HAP-1 (cell line): ENCODE data around the gene DAD1.

ENCODE experiments used
- DNase-seq, 2 experiments: peaks; one replicate each; pipeline ENCODE4 v3.0.0-alpha.2; 2016 to 2020; ENCODE audit warnings: low spot score in 2 of 2
- H3K27me3 ChIP-seq: fragments of 250-450 bp; sonication (Bioruptor Pico); 2 replicates; pipeline ENCODE4 v1.5.1; 2020; ENCODE audit warnings: low read depth, mild to moderate bottlenecking, moderate library complexity
- H3K36me3 ChIP-seq: fragments of 250-450 bp; sonication (Bioruptor Pico); replicated peaks from 2 replicates; pipeline ENCODE4 v1.5.1; 2020; ENCODE audit warnings: mild to moderate bottlenecking
- H3K4me1 ChIP-seq: fragments of 250-450 bp; sonication (Bioruptor Pico); 2 replicates; pipeline ENCODE4 v1.5.1; 2020; ENCODE audit warnings: mild to moderate bottlenecking
- H3K4me3 ChIP-seq: fragments of 250-450 bp; sonication (Bioruptor Pico); 2 replicates; pipeline ENCODE4 v1.5.1; 2020; ENCODE audit warnings: mild to moderate bottlenecking, moderate library complexity
- H3K9me3 ChIP-seq: fragments of 250-450 bp; sonication (Bioruptor Pico); 2 replicates; pipeline ENCODE4 v1.5.1; 2020; ENCODE audit warnings: mild to moderate bottlenecking, moderate library complexity
- in situ Hi-C: fragments of 300-500 bp; cut with MboI; formaldehyde crosslinking; loops from 3 replicates; pipeline ENCODE4 v1.14.3; 2020; ENCODE audit warnings: low sequenced_read_pairs, inconsistent platforms, mixed read lengths

DAD1 gene

GRCh38 chr14:22613106-22613695 lies 24.2 kb upstream of the DAD1 start:
- in situ Hi-C loops: no loop called here
- Histone ChIP-seq H3K36me3 (no peaks in the 10 kb centered on the region; the same call in none of the 2 replicates), H3K9me3 (no peaks in the 10 kb centered on the region), H3K4me1 (peaks cover 9% of the 10 kb centered on the region), H3K4me3 (no peak overlapping the region), H3K27me3 (no peaks in the 10 kb centered on the region)
- DNase-seq: peak in 1 of 2 experiments; percentile 2

DNA sequence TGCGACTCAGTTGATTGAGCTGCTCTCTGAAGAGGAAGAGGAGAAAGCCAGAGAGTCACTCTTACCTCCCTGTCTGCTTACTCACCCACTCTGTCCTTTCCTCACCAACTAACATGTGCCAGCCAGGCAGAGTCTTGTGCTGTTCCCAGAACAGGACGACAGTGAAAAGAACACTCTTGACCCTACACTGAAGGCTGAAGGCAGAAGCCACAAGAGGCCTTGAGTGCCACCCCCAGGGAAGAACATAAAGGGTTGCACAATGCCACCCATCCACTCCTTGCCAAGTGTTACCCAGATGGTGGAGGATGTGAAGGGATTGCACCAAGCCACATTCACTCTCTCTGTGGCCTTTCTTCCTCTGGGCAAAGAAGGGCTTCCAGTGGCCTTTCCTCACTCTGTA lies 21.9 kb upstream of the DAD1 start:
- H3K36me3 ChIP-seq: peaks cover 6% of the 10 kb centered on the region
- no peaks in the 10 kb centered on the region for H3K27me3 ChIP-seq
- in situ Hi-C loops: no loop called here
- peaks cover 9% of the 10 kb centered on the region for H3K4me1 ChIP-seq
- no peaks in the 10 kb centered on the region for H3K9me3 ChIP-seq
- H3K4me3 ChIP-seq: no peak overlapping the region
- no peak for DNase-seq

DNA sequence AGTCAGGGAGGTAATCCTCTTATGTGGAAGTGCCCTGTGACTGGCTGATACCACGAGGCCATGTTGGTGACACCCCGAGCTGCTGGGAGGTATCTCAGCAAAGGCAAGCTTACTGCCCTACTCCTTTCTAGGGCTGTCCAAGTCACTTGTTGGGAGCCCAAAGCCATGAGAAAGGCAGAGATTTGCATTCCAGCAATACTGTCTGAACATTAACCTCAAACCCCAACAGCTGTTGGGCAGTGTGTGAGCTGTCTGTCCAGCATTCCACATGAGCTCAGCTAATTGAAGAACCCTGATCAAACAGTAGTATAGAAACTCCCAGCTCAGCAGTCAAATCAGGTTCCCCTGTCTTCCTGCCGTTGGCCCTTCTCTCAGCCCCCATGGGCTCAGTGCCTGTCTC lies 18.3 kb upstream of the DAD1 start:
- no peaks in the 10 kb centered on the region for H3K4me1 ChIP-seq
- in situ Hi-C loops: no loop called here
- H3K27me3 ChIP-seq: no peaks in the 10 kb centered on the region
- H3K36me3 ChIP-seq: peaks cover 12% of the 10 kb centered on the region
- no peaks in the 10 kb centered on the region for H3K9me3 ChIP-seq
- H3K4me3 ChIP-seq: no peak overlapping the region
- peak in 1 of 2 experiments; percentile 0 for DNase-seq

GRCh38 chr14:22606380-22606779 lies 17.4 kb upstream of the DAD1 start:
- no peak for DNase-seq
- in situ Hi-C loops: no loop called here
- peaks cover 12% of the 10 kb centered on the region for H3K36me3 ChIP-seq
- H3K27me3 ChIP-seq: no peaks in the 10 kb centered on the region
- H3K4me1 ChIP-seq: no peaks in the 10 kb centered on the region
- no peaks in the 10 kb centered on the region for H3K9me3 ChIP-seq
- no peak overlapping the region for H3K4me3 ChIP-seq

- Histone ChIP-seq H3K4me3 (no peak overlapping the region), H3K36me3 (peaks cover 12% of the 10 kb centered on the region), H3K27me3 (no peaks in the 10 kb centered on the region), H3K4me1 (0 out of 2 replicates have a peak, but pooled peaks cover 2% of the 10 kb centered on the region), H3K9me3 (no peaks in the 10 kb centered on the region)
- DNase-seq: no peak
- in situ Hi-C loops: no loop called here
Observed at GRCh38 chr14:22602862-22603261, 13.8 kb upstream of the DAD1 start.

GRCh38 chr14:22601996-22602395 lies 13.0 kb upstream of the DAD1 start:
- no peak overlapping the region for H3K4me3 ChIP-seq
- peaks cover 12% of the 10 kb centered on the region for H3K36me3 ChIP-seq
- in situ Hi-C loops: no loop called here
- no peaks in the 10 kb centered on the region for H3K9me3 ChIP-seq
- H3K27me3 ChIP-seq: no peaks in the 10 kb centered on the region; the same call in 1 of the 2 replicates
- no peak for DNase-seq
- H3K4me1 ChIP-seq: 0 out of 2 replicates have a peak, but pooled peaks cover 6% of the 10 kb centered on the region

GRCh38 chr14:22601456-22601855 lies 12.4 kb upstream of the DAD1 start:
- Histone ChIP-seq H3K36me3 (peaks cover 7% of the 10 kb centered on the region), H3K27me3 (no peaks in the 10 kb centered on the region; the same call in 1 of the 2 replicates), H3K9me3 (no peaks in the 10 kb centered on the region), H3K4me1 (0 out of 2 replicates have a peak, but pooled peaks cover 6% of the 10 kb centered on the region), H3K4me3 (no peak overlapping the region)
- DNase-seq: no peak
- in situ Hi-C loops: no loop called here

DNA sequence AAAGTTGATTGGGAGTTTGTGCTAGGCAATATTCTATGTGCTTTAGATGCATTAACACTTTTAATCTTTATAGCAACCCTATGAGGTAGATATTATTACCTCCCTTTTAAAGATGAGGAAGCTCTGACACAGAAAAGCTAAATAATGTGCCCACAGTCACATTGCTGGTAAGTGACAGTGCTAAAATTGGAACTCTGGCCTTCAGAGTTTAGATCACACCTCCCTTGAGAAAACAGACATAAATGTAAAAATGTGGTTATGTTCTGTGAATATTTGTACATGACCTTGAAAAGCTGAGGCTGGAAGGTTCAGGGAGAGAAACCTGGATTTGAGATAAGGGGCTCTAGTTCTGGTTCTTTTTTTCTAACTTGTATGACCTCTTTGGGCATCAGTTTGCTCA lies 11.0 kb upstream of the DAD1 start:
- no peak for DNase-seq
- no peaks in the 10 kb centered on the region for H3K9me3 ChIP-seq
- in situ Hi-C loops: no loop called here
- 0 out of 2 replicates have a peak, but pooled peaks cover 6% of the 10 kb centered on the region for H3K4me1 ChIP-seq
- H3K27me3 ChIP-seq: no peaks in the 10 kb centered on the region; the same call in 1 of the 2 replicates
- peaks cover 6% of the 10 kb centered on the region for H3K36me3 ChIP-seq
- H3K4me3 ChIP-seq: no peak overlapping the region

GRCh38 chr14:22599349-22599748 lies 10.3 kb upstream of the DAD1 start:
- Histone ChIP-seq H3K4me1 (0 out of 2 replicates have a peak, but pooled peaks cover 6% of the 10 kb centered on the region), H3K9me3 (no peaks in the 10 kb centered on the region), H3K27me3 (peaks cover 4% of the 10 kb centered on the region), H3K4me3 (no peak overlapping the region), H3K36me3 (peaks cover 6% of the 10 kb centered on the region)
- no peak for DNase-seq
- in situ Hi-C loops: no loop called here

- in situ Hi-C loops: no loop called here
- Histone ChIP-seq H3K9me3 (no peaks in the 10 kb centered on the region), H3K4me1 (0 out of 2 replicates have a peak, but pooled peaks cover 6% of the 10 kb centered on the region), H3K4me3 (peak overlapping the region; percentile 66), H3K36me3 (peaks cover 3% of the 10 kb centered on the region), H3K27me3 (peaks cover 9% of the 10 kb centered on the region)
- DNase-seq: peak in 1 of 2 experiments; percentile 16
Observed at GRCh38 chr14:22598896-22599244, 9.8 kb upstream of the DAD1 start.

GRCh38 chr14:22598099-22598895 lies 9.3 kb upstream of the DAD1 start, which contains the start of gene ABHD4:
Gene ABHD4 (plus strand): TSS chr14:22598300. CDS start chr14:22598307, 7 bp downstream.
- in situ Hi-C loops: no loop called here
- peak; percentile 54 to 77 for DNase-seq
- Histone ChIP-seq H3K9me3 (no peaks in the 10 kb centered on the region), H3K27me3 (peaks cover 13% of the 10 kb centered on the region), H3K36me3 (no peaks in the 10 kb centered on the region; the same call in none of the 2 replicates), H3K4me3 (peak within 1 kb of the TSS; percentile 66), H3K4me1 (0 out of 2 replicates have a peak, but pooled peaks cover 6% of the 10 kb centered on the region)

GRCh38 chr14:22597771-22598098 lies 8.7 kb upstream of the DAD1 start:
- no peak for DNase-seq
- in situ Hi-C loops: no loop called here
- Histone ChIP-seq H3K4me1 (0 out of 2 replicates have a peak, but pooled peaks cover 6% of the 10 kb centered on the region), H3K9me3 (no peaks in the 10 kb centered on the region), H3K36me3 (no peaks in the 10 kb centered on the region; the same call in 1 of the 2 replicates), H3K27me3 (peaks cover 18% of the 10 kb centered on the region), H3K4me3 (peak overlapping the region; percentile 66)

DNA sequence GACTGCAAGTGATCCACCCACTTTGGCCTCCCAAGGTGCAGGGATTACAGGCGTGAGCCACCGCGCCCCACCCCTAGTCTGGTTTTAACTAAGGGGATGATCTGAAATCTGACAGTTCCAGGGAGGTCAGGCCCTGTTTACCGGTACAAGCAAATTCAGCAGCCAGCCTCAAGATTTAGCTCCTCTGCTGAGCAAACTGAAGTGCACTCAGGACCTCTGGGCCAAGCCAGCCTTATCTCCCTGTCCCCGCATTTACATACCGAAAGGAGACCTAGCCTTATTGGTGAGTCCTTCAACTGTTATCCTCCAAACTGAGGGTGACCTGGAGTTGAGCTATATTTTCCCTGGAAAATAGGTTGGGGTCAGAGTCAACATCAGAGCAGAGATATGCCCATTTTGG lies 8.2 kb upstream of the DAD1 start:
- in situ Hi-C loops: no loop called here
- no peaks in the 10 kb centered on the region for H3K9me3 ChIP-seq
- H3K4me1 ChIP-seq: 0 out of 2 replicates have a peak, but pooled peaks cover 6% of the 10 kb centered on the region
- no peak overlapping the region for H3K4me3 ChIP-seq
- H3K27me3 ChIP-seq: peaks cover 23% of the 10 kb centered on the region
- no peak for DNase-seq
- H3K36me3 ChIP-seq: no peaks in the 10 kb centered on the region; the same call in 1 of the 2 replicates

DNA sequence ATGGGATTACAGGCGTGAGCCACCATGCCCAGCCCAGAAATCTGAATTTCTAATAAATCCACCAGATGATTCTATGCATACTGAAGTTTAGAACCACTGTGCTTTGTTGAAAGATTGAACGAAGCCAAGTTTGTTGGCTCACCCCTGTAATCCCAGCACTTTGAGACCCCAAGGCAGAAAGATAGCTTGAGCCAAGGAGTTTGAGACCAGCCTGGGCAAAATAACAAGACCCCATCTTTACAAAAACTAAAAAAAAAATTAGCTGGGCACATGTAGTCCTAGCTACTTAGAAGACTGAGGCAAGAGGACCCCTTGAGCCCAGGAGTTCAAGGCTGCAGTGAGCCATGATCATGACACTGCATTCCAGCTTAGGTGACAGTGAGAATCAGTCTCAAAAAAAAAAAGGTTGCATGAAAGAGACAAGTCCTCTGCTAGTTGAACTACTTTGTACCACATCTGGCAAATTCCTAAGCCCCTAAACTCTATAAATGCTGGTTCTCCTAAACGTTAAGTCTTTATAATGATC lies 7.4 kb upstream of the DAD1 start:
- peaks cover 27% of the 10 kb centered on the region for H3K27me3 ChIP-seq
- in situ Hi-C loops: no loop called here
- DNase-seq: no peak
- no peak overlapping the region for H3K4me3 ChIP-seq
- no peaks in the 10 kb centered on the region for H3K9me3 ChIP-seq
- no peaks in the 10 kb centered on the region for H3K36me3 ChIP-seq
- 0 out of 2 replicates have a peak, but pooled peaks cover 6% of the 10 kb centered on the region for H3K4me1 ChIP-seq
